ENCODE results near the gene RALGAPA2.

RALGAPA2 gene

GRCh38 chr20:20462185-20462584 lies 250.3 kb downstream of the RALGAPA2 start:
- no peak for DNase-seq (ENCODE audit: low spot score)

GRCh38 chr20:20461551-20461950 lies 250.9 kb downstream of the RALGAPA2 start:
- no peak for DNase-seq (ENCODE audit: low spot score)

GRCh38 chr20:20459726-20460125 lies 252.7 kb downstream of the RALGAPA2 start:
- no peak for DNase-seq (ENCODE audit: low spot score)

- DNase-seq (ENCODE audit: low spot score): no peak
Observed at GRCh38 chr20:20457392-20458126, 254.9 kb downstream of the RALGAPA2 start.

- no peak for DNase-seq (ENCODE audit: low spot score)
Observed at GRCh38 chr20:20456741-20457140, 255.7 kb downstream of the RALGAPA2 start.

- no peak for DNase-seq (ENCODE audit: low spot score)
Observed at GRCh38 chr20:20455926-20456325, 256.5 kb downstream of the RALGAPA2 start.

GRCh38 chr20:20454850-20455627 lies 257.4 kb downstream of the RALGAPA2 start:
- no peak for DNase-seq (ENCODE audit: low spot score)

- no peak for DNase-seq (ENCODE audit: low spot score)
Observed at GRCh38 chr20:20454367-20454766, 258.1 kb downstream of the RALGAPA2 start.

- DNase-seq (ENCODE audit: low spot score): no peak
Observed at GRCh38 chr20:20452254-20452676, 260.2 kb downstream of the RALGAPA2 start.

- no peak for DNase-seq (ENCODE audit: low spot score)
Observed at GRCh38 chr20:20450521-20450920, 261.9 kb downstream of the RALGAPA2 start.

- no peak for DNase-seq (ENCODE audit: low spot score)
Observed at GRCh38 chr20:20448881-20449280, 263.6 kb downstream of the RALGAPA2 start.

- DNase-seq (ENCODE audit: low spot score): no peak
Observed at GRCh38 chr20:20447196-20447595, 265.2 kb downstream of the RALGAPA2 start.

GRCh38 chr20:20446425-20447015 lies 265.9 kb downstream of the RALGAPA2 start:
- DNase-seq (ENCODE audit: low spot score): no peak

- no peak for DNase-seq (ENCODE audit: low spot score)
Observed at GRCh38 chr20:20446001-20446400, 266.4 kb downstream of the RALGAPA2 start.

- no peak for DNase-seq (ENCODE audit: low spot score)
Observed at GRCh38 chr20:20443504-20443903, 268.9 kb downstream of the RALGAPA2 start.

GRCh38 chr20:20442466-20442865 lies 270.0 kb downstream of the RALGAPA2 start:
- DNase-seq (ENCODE audit: low spot score): no peak

- no peak for DNase-seq (ENCODE audit: low spot score)
Observed at GRCh38 chr20:20440886-20441658, 271.4 kb downstream of the RALGAPA2 start.

- no peak for DNase-seq (ENCODE audit: low spot score)
Observed at GRCh38 chr20:20440481-20440880, 272.0 kb downstream of the RALGAPA2 start.

- no peak for DNase-seq (ENCODE audit: low spot score)
Observed at GRCh38 chr20:20439602-20440190, 272.7 kb downstream of the RALGAPA2 start.

- no peak for DNase-seq (ENCODE audit: low spot score)
Observed at GRCh38 chr20:20437314-20437713, 275.1 kb downstream of the RALGAPA2 start.

- no peak for DNase-seq (ENCODE audit: low spot score)
Observed at GRCh38 chr20:20436689-20437088, 275.8 kb downstream of the RALGAPA2 start.

- DNase-seq (ENCODE audit: low spot score): no peak
Observed at GRCh38 chr20:20435453-20435852, 277.0 kb downstream of the RALGAPA2 start.
